Measurements from ENCODE around the gene KRTAP4-3. TPM values are rescaled to one million over a fixed set of nuclear protein-coding genes. Genes with fewer than 3 reads are reported as not detected.

Gene KRTAP4-3
- total RNA-seq: not detected in 2 replicates

DNA sequence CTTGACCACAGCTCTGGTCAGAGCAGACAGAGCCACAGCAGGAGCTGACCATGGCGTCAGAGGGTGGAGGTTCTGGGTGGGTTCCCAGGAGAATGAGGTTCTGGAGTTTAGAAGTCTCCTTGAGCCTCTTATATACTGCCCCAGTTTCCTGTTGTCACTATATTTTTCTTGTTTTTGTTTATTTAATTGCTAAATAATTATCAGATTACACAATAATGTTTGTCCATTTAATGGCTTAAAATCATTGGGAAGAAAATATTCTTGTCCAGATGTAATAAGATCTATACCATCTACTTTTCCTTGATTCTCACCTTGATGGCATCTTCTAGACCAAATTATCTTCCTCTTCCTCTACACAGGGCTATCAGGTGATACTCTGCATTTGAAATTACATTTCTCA is at the start of gene KRTAP4-3:
TSS of gene KRTAP4-3 (minus strand) at position 101 of the 400 bp plus-strand sequence. CDS start at position 52, 49 bp downstream.

GRCh38 chr17:41189837-41190318 is 21.9 kb upstream of the KRTAP4-3 start, which contains the start of gene KRTAP9-1:
Gene KRTAP9-1, plus strand, starts transcription at chr17:41189887. Its CDS starts 0 bp downstream, at chr17:41189887.

GRCh38 chr17:41184480-41184961 is 16.5 kb upstream of the KRTAP4-3 start, which contains the start of gene KRTAP4-1:
Gene KRTAP4-1, minus strand, starts transcription at chr17:41184911. Its CDS starts 57 bp downstream, at chr17:41184854.

GRCh38 chr17:41177727-41178271 is 9.8 kb upstream of the KRTAP4-3 start, which contains the start of gene KRTAP4-2:
Gene KRTAP4-2, minus strand, starts transcription at chr17:41178221. Its CDS starts 57 bp downstream, at chr17:41178164.

DNA sequence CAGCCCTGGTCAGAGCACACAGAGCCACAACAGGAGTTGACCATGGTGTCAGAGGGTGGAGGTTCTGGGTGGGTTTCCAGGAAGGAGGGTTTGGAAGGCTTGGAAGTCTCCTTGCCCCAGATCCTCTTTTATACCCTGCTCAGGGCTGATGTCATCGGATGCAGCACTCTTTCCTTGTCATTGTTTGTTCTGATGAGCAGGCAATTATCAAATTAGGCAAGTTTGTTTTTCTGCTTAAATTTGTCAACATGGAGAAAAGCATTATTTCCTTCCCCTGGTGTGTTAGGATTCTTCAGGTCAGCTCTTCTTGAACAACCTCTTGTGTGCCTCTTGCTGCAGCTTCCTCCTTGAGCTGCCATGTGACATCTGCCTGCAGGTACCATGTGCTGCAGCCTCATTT is 7.4 kb downstream of the KRTAP4-3 start, which contains the start of gene KRTAP4-4:
TSS of gene KRTAP4-4 (minus strand) at position 101 of the 400 bp plus-strand sequence. CDS start at position 44, 57 bp downstream.

GRCh38 chr17:41149652-41149985 is 18.4 kb downstream of the KRTAP4-3 start, which contains the start of gene KRTAP4-5:
Gene KRTAP4-5, minus strand, starts transcription at chr17:41149825. Its CDS starts 58 bp downstream, at chr17:41149767.

DNA sequence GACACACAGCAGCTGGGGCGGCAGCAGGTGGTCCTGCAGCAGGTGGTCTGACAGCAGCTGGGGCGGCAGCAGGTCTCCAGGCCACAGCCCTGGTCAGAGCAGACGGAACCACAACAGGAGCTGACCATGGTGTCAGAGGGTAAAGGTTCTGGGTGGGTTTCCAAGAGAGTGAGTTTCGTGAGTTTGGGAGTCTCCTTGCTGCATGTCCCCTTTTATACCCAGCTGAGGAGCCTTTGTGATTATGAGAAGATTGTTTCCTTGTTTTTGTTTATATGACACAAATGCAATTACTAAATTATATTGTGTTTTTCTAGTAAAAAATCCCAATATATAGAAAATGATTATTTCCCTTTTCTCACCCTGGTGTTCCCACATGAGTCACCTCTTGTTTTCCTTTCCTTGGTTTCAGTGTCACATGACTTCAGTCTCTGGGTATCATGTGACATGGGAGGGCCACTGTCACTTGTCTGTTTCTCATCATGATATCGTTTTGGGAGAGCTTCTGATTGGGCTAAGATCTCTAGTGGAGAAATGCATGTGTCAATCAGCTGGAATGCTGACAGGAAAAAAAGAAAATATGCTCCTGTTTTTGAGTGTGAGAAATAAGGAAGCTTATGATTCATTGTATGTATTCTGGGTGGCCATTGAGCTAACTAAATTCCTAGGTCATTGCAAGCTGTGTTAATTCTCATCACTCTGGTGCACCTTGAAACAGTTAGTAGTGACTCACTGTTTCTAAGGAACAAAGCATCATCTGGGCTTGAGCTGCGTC is 27.5 kb downstream of the KRTAP4-3 start, which contains the start of gene KRTAP4-6:
TSS of gene KRTAP4-6 (minus strand) at position 185 of the 772 bp plus-strand sequence. CDS start at position 128, 57 bp downstream.

DNA sequence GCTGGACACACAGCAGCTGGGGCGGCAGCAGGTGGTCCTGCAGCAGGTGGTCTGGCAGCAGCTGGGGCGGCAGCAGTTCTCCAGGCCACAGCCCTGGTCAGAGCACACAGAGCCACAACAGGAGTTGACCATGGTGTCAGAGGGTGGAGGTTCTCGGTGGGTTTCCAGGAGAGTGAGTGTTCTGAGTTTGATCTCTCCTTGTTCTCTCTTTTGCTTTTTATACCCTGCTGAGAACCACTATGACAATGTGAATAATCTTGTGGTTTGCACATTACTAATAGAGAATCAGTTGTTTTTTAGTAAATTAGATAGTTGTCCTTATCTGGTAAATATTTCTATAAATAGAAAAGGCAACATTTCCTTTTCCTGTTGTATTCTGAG is 44.0 kb downstream of the KRTAP4-3 start, which contains the start of gene KRTAP4-12:
TSS of gene KRTAP4-12 (minus strand) at position 192 of the 381 bp plus-strand sequence. CDS start at position 132, 60 bp downstream.

GRCh38 chr17:41117846-41118386 is 50.1 kb downstream of the KRTAP4-3 start, which contains the start of gene KRTAP4-11:
Gene KRTAP4-11, minus strand, starts transcription at chr17:41118373. Its CDS starts 58 bp downstream, at chr17:41118315.

Other genes with a start within 250 kb of the KRTAP4-3 start
- gene KRT23, start 230.6 kb downstream of the KRTAP4-3 start, total RNA-seq: under 0.01 and 0.46 TPM in 2 replicates
- not detected in 2 replicates for gene KRT39, start 201.3 kb downstream of the KRTAP4-3 start, total RNA-seq
- not detected in 2 replicates for gene KRT40, start 183.9 kb downstream of the KRTAP4-3 start, total RNA-seq
- not detected in 2 replicates for gene KRTAP3-3, start 174.1 kb downstream of the KRTAP4-3 start, total RNA-seq
- gene KRTAP3-2, start 168.3 kb downstream of the KRTAP4-3 start, total RNA-seq: not detected in 2 replicates
- gene KRTAP3-1, start 159.1 kb downstream of the KRTAP4-3 start, total RNA-seq: not detected in 2 replicates
- 0.57 and 0.83 TPM in 2 replicates for gene KRTAP1-5, start 141.0 kb downstream of the KRTAP4-3 start, total RNA-seq
- not detected in 2 replicates for gene KRTAP1-4, start 138.0 kb downstream of the KRTAP4-3 start, total RNA-seq
- not detected in 2 replicates for gene KRTAP1-3, start 133.3 kb downstream of the KRTAP4-3 start, total RNA-seq
- not detected in 2 replicates for gene KRTAP1-1, start 126.8 kb downstream of the KRTAP4-3 start, total RNA-seq
- gene KRTAP2-1, start 120.9 kb downstream of the KRTAP4-3 start, total RNA-seq: not detected in 2 replicates
- not detected in 2 replicates for gene KRTAP2-2, start 113.0 kb downstream of the KRTAP4-3 start, total RNA-seq
- not detected in 2 replicates for gene KRTAP2-3, start 108.1 kb downstream of the KRTAP4-3 start, total RNA-seq
- gene KRTAP2-4, start 102.3 kb downstream of the KRTAP4-3 start, total RNA-seq: not detected in 2 replicates
- gene KRTAP4-7, start 84.1 kb downstream of the KRTAP4-3 start, total RNA-seq: not detected in 2 replicates
- not detected in 2 replicates for gene KRTAP4-8, start 70.1 kb downstream of the KRTAP4-3 start, total RNA-seq
- not detected in 2 replicates for gene KRTAP4-16, start 66.0 kb downstream of the KRTAP4-3 start, total RNA-seq
- gene KRTAP4-9, start 62.8 kb downstream of the KRTAP4-3 start, total RNA-seq: not detected in 2 replicates
- gene KRTAP4-11, start 49.8 kb downstream of the KRTAP4-3 start, total RNA-seq: not detected in 2 replicates
- not detected in 2 replicates for gene KRTAP4-12, start 44.0 kb downstream of the KRTAP4-3 start, total RNA-seq
- not detected in 2 replicates for gene KRTAP4-6, start 27.7 kb downstream of the KRTAP4-3 start, total RNA-seq
- not detected in 2 replicates for gene KRTAP4-5, start 18.4 kb downstream of the KRTAP4-3 start, total RNA-seq
- not detected in 2 replicates for gene KRTAP4-4, start 7.5 kb downstream of the KRTAP4-3 start, total RNA-seq
- not detected in 2 replicates for gene KRTAP4-2, start 10.0 kb upstream of the KRTAP4-3 start, total RNA-seq
- not detected in 2 replicates for gene KRTAP4-1, start 16.7 kb upstream of the KRTAP4-3 start, total RNA-seq
- not detected in 2 replicates for gene KRTAP9-1, start 21.7 kb upstream of the KRTAP4-3 start, total RNA-seq
- gene KRTAP9-2, start 58.4 kb upstream of the KRTAP4-3 start, total RNA-seq: not detected in 2 replicates
- gene KRTAP9-3, start 64.2 kb upstream of the KRTAP4-3 start, total RNA-seq: not detected in 2 replicates
- gene KRTAP9-8, start 69.8 kb upstream of the KRTAP4-3 start, total RNA-seq: not detected in 2 replicates
- not detected in 2 replicates for gene KRTAP9-4, start 81.5 kb upstream of the KRTAP4-3 start, total RNA-seq
- gene KRTAP9-9, start 87.2 kb upstream of the KRTAP4-3 start, total RNA-seq: not detected in 2 replicates
- gene KRTAP9-6, start 97.2 kb upstream of the KRTAP4-3 start, total RNA-seq: not detected in 2 replicates
- not detected in 2 replicates for gene KRTAP9-7, start 107.5 kb upstream of the KRTAP4-3 start, total RNA-seq
- not detected in 2 replicates for gene KRTAP29-1, start 134.6 kb upstream of the KRTAP4-3 start, total RNA-seq
- gene KRTAP16-1, start 141.1 kb upstream of the KRTAP4-3 start, total RNA-seq: not detected in 2 replicates
- gene KRTAP17-1, start 147.5 kb upstream of the KRTAP4-3 start, total RNA-seq: not detected in 2 replicates
- not detected in 2 replicates for gene KRT33A, start 182.6 kb upstream of the KRTAP4-3 start, total RNA-seq
- gene KRT33B, start 201.6 kb upstream of the KRTAP4-3 start, total RNA-seq: 0.14 and 0.18 TPM in 2 replicates
- gene KRT34, start 214.1 kb upstream of the KRTAP4-3 start, total RNA-seq: 1.00 and 1.3 TPM in 2 replicates
- not detected in 2 replicates for gene KRT31, start 229.4 kb upstream of the KRTAP4-3 start, total RNA-seq